H1 (cell line): ENCODE measurements around the gene PLAAT2. TPM values are rescaled to one million over a fixed set of nuclear protein-coding genes. Genes with fewer than 3 reads are reported as not detected.
"Not testable (repeated sequence)": the region's sequence is repeated elsewhere in the genome, so short reads cannot be mapped to it uniquely, and the experiment has no call there.

Experiments used
- CTCF ChIA-PET: fragments of 300-600 bp; sonication (Branson Sonifier 250); formaldehyde crosslinking; loops from one replicate; lab custom pipeline; 2021; ENCODE audit not compliant: partially characterized antibody; lab: Charles Lee
- POLR2A ChIA-PET: fragments of 300-600 bp; sonication (Branson Sonifier 250); formaldehyde crosslinking; loops from one replicate; lab custom pipeline; 2021; ENCODE audit warnings: inconsistent platforms; ENCODE audit not compliant: partially characterized antibody; lab: Charles Lee
- DNase-seq, 2 experiments: peaks; one replicate each; pipeline versions ENCODE4 v3.0.0 to v3.0.0-alpha.2; 2010 to 2022; ENCODE audit warnings: low spot score in 2 of 2, low read depth in 1 of 2, mixed read lengths in 1 of 2
- FAIRE-seq: peaks from 2 replicates; lab custom pipeline; 2011; peaks lifted over from hg19 to GRCh38; lab: Jason Lieb, UNC
- H2AFZ ChIP-seq: 2 replicates; pipeline ENCODE4 v1.8.1; 2012; ENCODE audit warnings: low read length, inconsistent platforms
- H2AK5ac ChIP-seq: 2 replicates; pipeline ENCODE4 v1.6.1; 2013; ENCODE audit warnings: low read depth, low read length
- H2BK120ac ChIP-seq: replicated peaks from 2 replicates; pipeline ENCODE3; 2013; ENCODE audit warnings: low read depth, low read length, inconsistent platforms
- H2BK12ac ChIP-seq: 2 replicates; pipeline ENCODE4 v1.6.1; 2013; ENCODE audit warnings: low read depth, low read length
- H2BK15ac ChIP-seq: 2 replicates; pipeline ENCODE4 v1.6.1; 2013; ENCODE audit warnings: low read length
- H2BK20ac ChIP-seq: 2 replicates; pipeline ENCODE4 v1.6.1; 2013; ENCODE audit warnings: low read length
- H2BK5ac ChIP-seq: 2 replicates; pipeline ENCODE4 v1.6.1; 2013; ENCODE audit warnings: low read depth, low read length
- H3K14ac ChIP-seq: 2 replicates; pipeline ENCODE4 v1.6.1; 2013; ENCODE audit warnings: inconsistent platforms; ENCODE audit not compliant: insufficient read length
- H3K18ac ChIP-seq: 2 replicates; pipeline ENCODE4 v1.6.1; 2013; ENCODE audit warnings: low read length; ENCODE audit errors: extremely low read depth
- H3K23ac ChIP-seq: 2 replicates; pipeline ENCODE4 v1.6.1; 2013; ENCODE audit warnings: inconsistent platforms; ENCODE audit not compliant: insufficient read length
- H3K23me2 ChIP-seq: 2 replicates; pipeline ENCODE4 v1.6.1; 2013; ENCODE audit warnings: low read depth, low read length
- H3K27ac ChIP-seq: 2 replicates; pipeline ENCODE4 v1.6.1; 2011; ENCODE audit warnings: low read depth, low read length, inconsistent platforms
- H3K27me3 ChIP-seq, 4 experiments: replicated peaks in 1 of 4; 1 replicate in 1 of 4; 2 replicates in 3 of 4; pipeline versions ENCODE4 v1.6.1 to v1.8.1; 2011 to 2013; ENCODE audit warnings: low read length in 3 of 4, mild to moderate bottlenecking in 3 of 4, inconsistent platforms in 2 of 4, mixed read lengths in 2 of 4, moderate library complexity in 1 of 4; ENCODE audit not compliant: control insufficient read depth in 3 of 4, insufficient read depth in 3 of 4; ENCODE audit errors: extremely low read depth in 1 of 4
- H3K36me3 ChIP-seq, 4 experiments: 2 replicates each; pipeline versions ENCODE4 v1.6.1 to v1.8.1; 2011 to 2013; ENCODE audit warnings: mild to moderate bottlenecking in 4 of 4, low read length in 3 of 4, moderate library complexity in 2 of 4, control low read depth in 1 of 4, inconsistent platforms in 1 of 4; ENCODE audit not compliant: insufficient read depth in 4 of 4, control insufficient read depth in 2 of 4
- H3K4ac ChIP-seq: replicated peaks from 2 replicates; pipeline ENCODE3; 2013; ENCODE audit warnings: low read length, low read depth, mixed read lengths, inconsistent platforms; ENCODE audit not compliant: insufficient read length
- H3K4me1 ChIP-seq, 4 experiments: replicated peaks in 1 of 4; 1 replicate in 1 of 4; 2 replicates in 3 of 4; pipeline versions ENCODE4 v1.6.1 to v1.8.1; 2011 to 2013; ENCODE audit warnings: low read length in 3 of 4, inconsistent platforms in 2 of 4, mixed read lengths in 1 of 4; ENCODE audit not compliant: insufficient read depth in 4 of 4, control insufficient read depth in 3 of 4
- H3K4me2 ChIP-seq, 2 experiments: 2 replicates each; pipeline versions ENCODE4 v1.6.1 to v1.8.1; 2011 to 2013; ENCODE audit warnings: low read depth in 2 of 2, low read length in 2 of 2, control low read depth in 1 of 2, inconsistent platforms in 1 of 2, mild to moderate bottlenecking in 1 of 2; ENCODE audit not compliant: insufficient read depth in 1 of 2
- H3K4me3 ChIP-seq, 4 experiments: fragments of 200-600, 300-600 bp in 1 of 4; sonication (generic), shearing (Covaris generic), sonication (Bioruptor Twin) in 1 of 4; 2 replicates each; pipeline versions ENCODE4 v1.5.1 to v1.8.1; 2011 to 2016; ENCODE audit warnings: low read length in 4 of 4, low read depth in 3 of 4, control low read depth in 2 of 4, inconsistent platforms in 2 of 4, mild to moderate bottlenecking in 2 of 4, mixed read lengths in 1 of 4, moderate library complexity in 1 of 4; ENCODE audit not compliant: insufficient read depth in 2 of 4; ENCODE audit errors: extremely low read depth in 1 of 4
- H3K56ac ChIP-seq: replicated peaks from 2 replicates; pipeline ENCODE3; 2013; ENCODE audit warnings: low read depth, mild to moderate bottlenecking, mixed read lengths, low read length, inconsistent platforms; ENCODE audit not compliant: insufficient read length
- H3K79me1 ChIP-seq: 2 replicates; pipeline ENCODE4 v1.6.1; 2013; ENCODE audit warnings: low read depth, low read length, control low read depth
- H3K79me2 ChIP-seq, 2 experiments: 2 replicates each; pipeline versions ENCODE4 v1.6.1 to v1.8.1; 2012 to 2013; ENCODE audit warnings: low read length in 2 of 2, mild to moderate bottlenecking in 2 of 2, inconsistent platforms in 1 of 2; ENCODE audit not compliant: insufficient read depth in 2 of 2, control insufficient read depth in 1 of 2
- H3K9ac ChIP-seq, 4 experiments: replicated peaks in 1 of 4; 1 replicate in 1 of 4; 2 replicates in 3 of 4; pipeline versions ENCODE4 v1.6.1 to v1.8.1; 2011 to 2013; ENCODE audit warnings: low read depth in 3 of 4, low read length in 3 of 4, control low read depth in 2 of 4, mild to moderate bottlenecking in 2 of 4, moderate library complexity in 2 of 4, inconsistent platforms in 1 of 4; ENCODE audit errors: extremely low read depth in 1 of 4
- H3K9me3 ChIP-seq, 2 experiments: 2 replicates each; pipeline versions ENCODE4 v1.6.1 to v1.8.1; 2012 to 2013; ENCODE audit warnings: mild to moderate bottlenecking in 2 of 2, moderate library complexity in 2 of 2, control low read depth in 1 of 2, inconsistent platforms in 1 of 2, low read depth in 1 of 2, low read length in 1 of 2, mixed read lengths in 1 of 2; ENCODE audit not compliant: insufficient read depth in 2 of 2
- H4K20me1 ChIP-seq, 2 experiments: replicated peaks in 1 of 2; 2 replicates each; pipeline versions ENCODE3 to v1.8.1; 2011 to 2013; ENCODE audit warnings: inconsistent platforms in 2 of 2, low read length in 2 of 2, mild to moderate bottlenecking in 1 of 2; ENCODE audit not compliant: insufficient read depth in 2 of 2, control insufficient read depth in 1 of 2
- H4K5ac ChIP-seq: 2 replicates; pipeline ENCODE4 v1.6.1; 2013; ENCODE audit warnings: low read length, low read depth, mixed read lengths, inconsistent platforms; ENCODE audit not compliant: insufficient read length
- H4K8ac ChIP-seq: 2 replicates; pipeline ENCODE4 v1.8.0; 2013; ENCODE audit warnings: mild to moderate bottlenecking, moderate library complexity, low read length, inconsistent platforms; ENCODE audit not compliant: insufficient read depth; ENCODE audit errors: extremely low read depth
- H4K91ac ChIP-seq: replicated peaks from 2 replicates; pipeline ENCODE3; 2013; ENCODE audit warnings: low read length, mixed read lengths, inconsistent platforms; ENCODE audit not compliant: insufficient read length
- CEBPB ChIP-seq: IDR thresholded peaks from 2 replicates; pipeline ENCODE4 v1.6.1; 2012; ENCODE audit warnings: low read depth, low read length
- EP300 ChIP-seq, 2 experiments: IDR thresholded peaks; 1 replicate in 1 of 2; 2 replicates in 1 of 2; pipeline ENCODE4 v1.6.1; 2011 to 2012; ENCODE audit warnings: low read depth in 2 of 2, low read length in 2 of 2, mild to moderate bottlenecking in 2 of 2, borderline replicate concordance in 1 of 2, inconsistent platforms in 1 of 2, moderate library complexity in 1 of 2
- TEAD4 ChIP-seq: IDR thresholded peaks from 2 replicates; pipeline ENCODE4 v1.6.1; 2012; ENCODE audit warnings: low read depth, low read length, inconsistent platforms, mixed read lengths
- WGBS, 2 experiments: shearing (Covaris generic) in 1 of 2; methylation state at CpG; one replicate each; pipeline versions ENCODE4 v1.1.6 to v1.1.7; 2013 to 2015; ENCODE audit warnings: low lambda C conversion rate in 2 of 2, mixed read lengths in 2 of 2, inconsistent platforms in 1 of 2, low coverage in 1 of 2, missing lambda C conversion rate in 1 of 2; ENCODE audit not compliant: insufficient replicate concordance in 2 of 2, insufficient coverage in 1 of 2, insufficient read length in 1 of 2; ENCODE audit errors: extremely low coverage in 1 of 2, missing lambda C conversion rate in 1 of 2; 5-methylcytosine and 5-hydroxymethylcytosine counted together
- polyA plus RNA-seq, 7 experiments: library from polyadenylated mRNA; depleted of rRNA in 3 of 7; stranded (reverse) in 5 of 7; unstranded in 2 of 7; fragments of >200 nt in 5 of 7; fragments of 200-250 nt in 2 of 7; gene quantifications; 1 replicate in 5 of 7; 2 replicates in 1 of 7; 4 replicates in 1 of 7; pipeline versions ENCODE4 v1.2.1 to v1.2.3, GENCODE V29; 2011 to 2013; ENCODE audit warnings: missing spikeins in 2 of 7, mixed read lengths in 2 of 7
- total RNA-seq: library from RNA; stranded (reverse); fragmentation: NEBNext Ultra II Directional; extraction: Animal tissue kit (Norgen Biotek cat#: 25700); gene quantifications from 2 replicates; pipeline ENCODE4 v1.2.1, GENCODE V29; 2021

The PLAAT2 gene
- total and polyA plus RNA-seq, 2 of the 8 experiments (the other 6 are each of a cell fraction or from before 2014, with no cell fraction given), result 0.39 TPM; not detected in 1

- TF ChIP-seq EP300 (IDR thresholded peaks at IDR 0.05; ENCODE audit: borderline replicate concordance in 1 of 2, low read depth in 2 of 2, low read length in 2 of 2), result peak in 1 of 2 experiments; percentile 87; a peak in 1 of 3 replicates
- TF ChIP-seq CEBPB, result 0 out of 2 replicates have a peak, but pooled peaks have one; percentile 23
- peak; percentile 36; the same call in 1 of the 2 replicates for TF ChIP-seq TEAD4
- TF ChIP-seq, all 59 proteins: peak for 3; not testable (repeated sequence) for 56
- Histone ChIP-seq H3K9me3 (peaks cover 19% of the 10 kb centered on the region in 2 experiments), H3K36me3 (peaks cover 8 to 51% (median 31%) of the 10 kb centered on the region in 4 experiments)
- not testable (repeated sequence) for H3K4me3 ChIP-seq, FAIRE-seq, H3K14ac ChIP-seq, H3K23me2 ChIP-seq, H4K20me1 ChIP-seq, H3K27ac ChIP-seq, H3K27me3 ChIP-seq, H3K9ac ChIP-seq, H3K56ac ChIP-seq, H4K91ac ChIP-seq, H3K4me2 ChIP-seq, H4K8ac ChIP-seq, H2AFZ ChIP-seq, H2AK5ac ChIP-seq, H2BK120ac ChIP-seq, H2BK20ac ChIP-seq, H3K18ac ChIP-seq, H3K79me2 ChIP-seq, H3K4ac ChIP-seq, H3K79me1 ChIP-seq, H2BK15ac ChIP-seq, DNase-seq, H4K5ac ChIP-seq, H3K4me1 ChIP-seq, H2BK5ac ChIP-seq, H3K23ac ChIP-seq, H2BK12ac ChIP-seq
- CTCF ChIA-PET, result interaction anchor here (1.2 kb wide), 1 partner anchor 22 kb away, joined by 4 read pairs; no protein-coding TSS in a partner anchor
- 81% methylated on average over 7 of the region's 7 CpGs; no CpG with 5 or more reads in 1 of the 2 experiments for WGBS, 2 experiments
- POLR2A ChIA-PET, result interaction anchor here (1.5 kb wide), 1 partner anchor 14 kb away, joined by 4 read pairs; no protein-coding TSS in a partner anchor
Measured at GRCh38 chr11:63581224-63581623, 18.0 kb upstream of the PLAAT2 start.
